ENCODE results near the gene RNF180.
"Not testable (repeated sequence)": the region's sequence is repeated elsewhere in the genome, so short reads cannot be mapped to it uniquely, and the experiment has no call there.

Gene RNF180

GRCh38 chr5:64407103-64407825, 241.6 kb downstream of the RNF180 start:
- DNase-seq: not testable (repeated sequence)

- DNase-seq: no peak
These were observed 251.7 kb downstream of the RNF180 start for GRCh38 chr5:64417390-64417789.

GRCh38 chr5:64418013-64418412, 252.4 kb downstream of the RNF180 start:
- DNase-seq: no peak
